B cell (primary cell): ENCODE measurements around the gene PPP2R5A. TPM values are rescaled to one million over a fixed set of nuclear protein-coding genes. Genes with fewer than 3 reads are reported as not detected.

Experiments
- ATAC-seq: fragments of 200-7000 bp; cut with Tn5 transposase; one replicate; pipeline ENCODE4 v1.10.0; 2021; ENCODE audit warnings: low read depth, mild to moderate bottlenecking, moderate number of reproducible peaks, moderate library complexity
- CTCF ChIA-PET: fragments of 350-600 bp; sonication (Branson Sonifier 250); formaldehyde crosslinking; loops from one replicate; lab custom pipeline; 2021; ENCODE audit warnings: antibody characterized with exemption, inconsistent platforms; lab: Charles Lee
- POLR2A ChIA-PET: fragments of 350-600 bp; sonication (Branson Sonifier 250); formaldehyde crosslinking; loops from one replicate; lab custom pipeline; 2021; ENCODE audit warnings: antibody characterized with exemption; lab: Charles Lee
- DNase-seq: peaks from one replicate; pipeline ENCODE4 v3.0.0; 2013
- H2AFZ ChIP-seq: 2 replicates; pipeline ENCODE4 v1.6.1; 2012; ENCODE audit warnings: mild to moderate bottlenecking, low read depth, low read length; ENCODE audit not compliant: insufficient read depth, poor library complexity, severe bottlenecking
- H3K27ac ChIP-seq, 2 donors: 1 replicate in 1 of 2; 2 replicates in 1 of 2; pipeline ENCODE4 v1.5.1; 2012 to 2013; ENCODE audit warnings: low read length in 2 of 2, mild to moderate bottlenecking in 2 of 2, moderate library complexity in 1 of 2
- H3K27me3 ChIP-seq, 4 experiments: fragments of 200-600 bp in 1 of 4; sonication (generic) in 1 of 4; replicated peaks in 1 of 4; 1 replicate in 2 of 4; 2 replicates in 2 of 4; pipeline versions ENCODE4 v1.6.1 to v1.7.0; 2013 to 2016; ENCODE audit warnings: low read length in 3 of 4, mild to moderate bottlenecking in 2 of 4, mixed read lengths in 1 of 4, moderate library complexity in 1 of 4; ENCODE audit not compliant: insufficient read depth in 4 of 4, control insufficient read depth in 3 of 4; ENCODE audit errors: control extremely low read depth in 1 of 4
- H3K36me3 ChIP-seq, 2 experiments: replicated peaks in 1 of 2; 1 replicate in 1 of 2; 2 replicates in 1 of 2; pipeline versions ENCODE4 v1.6.1 to v1.7.1; 2013; ENCODE audit warnings: low read length in 1 of 2; ENCODE audit not compliant: insufficient read depth in 2 of 2, control insufficient read depth in 1 of 2; ENCODE audit errors: control extremely low read depth in 1 of 2, extremely low read depth in 1 of 2
- H3K4me1 ChIP-seq, 2 donors: fragments of 200-600 bp in 1 of 2; sonication (generic) in 1 of 2; 1 replicate in 1 of 2; 2 replicates in 1 of 2; pipeline versions ENCODE4 v1.5.1 to v1.6.1; 2013 to 2017; ENCODE audit warnings: low read length in 2 of 2; ENCODE audit not compliant: control insufficient read depth in 2 of 2, insufficient read depth in 2 of 2
- H3K4me2 ChIP-seq: replicated peaks from 2 replicates; pipeline ENCODE3; 2012; ENCODE audit warnings: mild to moderate bottlenecking, low read depth, low read length; ENCODE audit not compliant: poor library complexity, severe bottlenecking
- H3K4me3 ChIP-seq, 5 experiments: fragments of 200-600 bp in 1 of 5; sonication (generic) in 1 of 5; 1 replicate in 3 of 5; 2 replicates in 2 of 5; pipeline versions ENCODE4 v1.5.1 to v1.7.0; 2011 to 2016; ENCODE audit warnings: low read length in 4 of 5, mild to moderate bottlenecking in 4 of 5, low read depth in 2 of 5, control low read depth in 1 of 5, moderate library complexity in 1 of 5; ENCODE audit not compliant: insufficient read depth in 1 of 5; ENCODE audit errors: control extremely low read depth in 1 of 5, extremely low read depth in 1 of 5
- H3K79me2 ChIP-seq: fragments of 200-600 bp; sonication (generic); one replicate; pipeline ENCODE4 v1.6.0; 2016; ENCODE audit warnings: low read length; ENCODE audit not compliant: control insufficient read depth, insufficient read depth
- H3K9ac ChIP-seq: fragments of 200-600 bp; sonication (generic); 2 replicates; pipeline ENCODE4 v1.6.1; 2017; ENCODE audit warnings: mild to moderate bottlenecking, low read length, moderate library complexity
- H3K9me3 ChIP-seq, 3 donors: one replicate each; pipeline versions ENCODE4 v1.6.1 to v1.7.1; 2013; ENCODE audit warnings: low read length in 2 of 3; ENCODE audit not compliant: control insufficient read depth in 2 of 3, insufficient read depth in 1 of 3; ENCODE audit errors: control extremely low read depth in 1 of 3
- H4K20me1 ChIP-seq: 2 replicates; pipeline ENCODE4 v1.6.0; 2012; ENCODE audit warnings: mild to moderate bottlenecking, low read length; ENCODE audit not compliant: insufficient read depth, control insufficient read depth, poor library complexity, severe bottlenecking
- H3K27ac Mint-ChIP-seq: one replicate; pipeline ENCODE4 v1.8.0; 2021; ENCODE audit warnings: mixed read lengths
- H3K27me3 Mint-ChIP-seq: one replicate; pipeline ENCODE4 v1.8.0; 2021; ENCODE audit warnings: mixed read lengths
- H3K4me1 Mint-ChIP-seq: one replicate; pipeline ENCODE4 v1.8.0; 2021; ENCODE audit warnings: mixed read lengths
- H3K4me3 Mint-ChIP-seq: one replicate; pipeline ENCODE4 v1.8.0; 2021; ENCODE audit warnings: mixed read lengths
- H3K9me3 Mint-ChIP-seq: one replicate; pipeline ENCODE4 v1.8.0; 2022; ENCODE audit warnings: mixed read lengths; ENCODE audit not compliant: insufficient read depth
- EZH2 ChIP-seq: IDR thresholded peaks from 2 replicates; pipeline ENCODE4 v1.6.1; 2012; ENCODE audit warnings: borderline replicate concordance, low read depth, mild to moderate bottlenecking, moderate library complexity, low read length; ENCODE audit not compliant: insufficient read depth, poor library complexity, severe bottlenecking
- WGBS: methylation state at CpG from one replicate; pipeline ENCODE4 v1.1.5; 2013; ENCODE audit warnings: missing lambda C conversion rate; ENCODE audit not compliant: insufficient coverage; 5-methylcytosine and 5-hydroxymethylcytosine counted together
- intact Hi-C: fragments of 100-400 bp; cut with micrococcal nuclease; formaldehyde crosslinking; loops from one replicate; pipeline ENCODE4 v1.10.0; 2022
- polyA plus RNA-seq: library from polyadenylated mRNA; depleted of rRNA; stranded (reverse); fragments of >200 nt; gene quantifications from 2 replicates; pipeline ENCODE4 v1.2.3, GENCODE V29; 2012
- total RNA-seq, 2 donors: library from RNA; stranded (reverse); fragments of 120-200 nt in 1 of 2; gene quantifications; 1 replicate in 1 of 2; 2 replicates in 1 of 2; pipeline versions ENCODE4 v1.2.3 to v1.2.4, GENCODE V29; 2013 to 2022
- TF ChIP-seq, protein P1 (sequence below): fragments of 200-600 bp; IDR thresholded peaks from one replicate; pipeline ENCODE4 v1.8.0; 2022; ENCODE audit warnings: antibody characterized with exemption, mild to moderate bottlenecking

The PPP2R5A gene
- total and polyA plus RNA-seq, 2 donors (not counting 1 experiment from before 2014, with no cell fraction given), result 22.4 to 43.4 TPM

DNA sequence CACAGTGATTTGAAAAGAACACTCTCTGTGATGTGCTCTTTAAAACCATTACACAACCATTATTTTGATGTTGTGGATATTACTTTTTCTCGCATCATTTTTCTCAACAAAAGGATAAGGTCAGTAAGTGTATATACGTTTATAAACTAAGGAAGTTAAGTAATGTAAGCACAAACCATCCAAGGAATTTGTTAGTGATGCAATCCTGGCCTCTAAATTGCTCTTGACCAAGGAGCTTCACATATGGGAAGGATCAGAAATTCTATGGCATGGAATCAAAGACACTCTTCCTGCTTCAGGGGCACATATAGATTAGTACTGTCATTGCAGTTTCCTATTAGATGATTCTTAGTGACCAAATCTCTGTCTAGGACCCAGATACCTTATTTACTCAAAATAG lies 3.6 kb upstream of the PPP2R5A start:
- Histone ChIP-seq H3K27ac (no peak overlapping the region), H3K36me3 (no peaks in the 10 kb centered on the region), H3K9ac (no peak overlapping the region), H3K4me3 (no peak overlapping the region), H3K27me3 (no peaks in the 10 kb centered on the region), H3K9me3 (no peaks in the 10 kb centered on the region), H4K20me1 (no peaks in the 10 kb centered on the region), H3K4me1 (peaks cover 6 to 9% of the 10 kb centered on the region in 2 donors), H2AFZ (no peak overlapping the region), H3K79me2 (peaks cover 2% of the 10 kb centered on the region), H3K4me2 (no peak overlapping the region)
- Mint-ChIP-seq H3K4me1 (peaks cover 17% of the 10 kb centered on the region), H3K27me3 (no peaks in the 10 kb centered on the region), H3K4me3 (no peak overlapping the region), H3K27ac (no peak overlapping the region), H3K9me3 (no peaks in the 10 kb centered on the region)
- CTCF ChIA-PET, result no interaction called here
- 83% methylated on average over 1 of the region's 2 CpGs for WGBS
- TF ChIP-seq EZH2, result no peak
- TF ChIP-seq, protein P1, sequence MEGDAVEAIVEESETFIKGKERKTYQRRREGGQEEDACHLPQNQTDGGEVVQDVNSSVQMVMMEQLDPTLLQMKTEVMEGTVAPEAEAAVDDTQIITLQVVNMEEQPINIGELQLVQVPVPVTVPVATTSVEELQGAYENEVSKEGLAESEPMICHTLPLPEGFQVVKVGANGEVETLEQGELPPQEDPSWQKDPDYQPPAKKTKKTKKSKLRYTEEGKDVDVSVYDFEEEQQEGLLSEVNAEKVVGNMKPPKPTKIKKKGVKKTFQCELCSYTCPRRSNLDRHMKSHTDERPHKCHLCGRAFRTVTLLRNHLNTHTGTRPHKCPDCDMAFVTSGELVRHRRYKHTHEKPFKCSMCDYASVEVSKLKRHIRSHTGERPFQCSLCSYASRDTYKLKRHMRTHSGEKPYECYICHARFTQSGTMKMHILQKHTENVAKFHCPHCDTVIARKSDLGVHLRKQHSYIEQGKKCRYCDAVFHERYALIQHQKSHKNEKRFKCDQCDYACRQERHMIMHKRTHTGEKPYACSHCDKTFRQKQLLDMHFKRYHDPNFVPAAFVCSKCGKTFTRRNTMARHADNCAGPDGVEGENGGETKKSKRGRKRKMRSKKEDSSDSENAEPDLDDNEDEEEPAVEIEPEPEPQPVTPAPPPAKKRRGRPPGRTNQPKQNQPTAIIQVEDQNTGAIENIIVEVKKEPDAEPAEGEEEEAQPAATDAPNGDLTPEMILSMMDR, result no peak
- intact Hi-C loops, result loop anchor here (10.0 kb wide), 1 partner anchor 97 kb away; no protein-coding TSS in a partner anchor
- ATAC-seq (no peak), DNase-seq (no peak)
- POLR2A ChIA-PET, result no interaction called here

DNA sequence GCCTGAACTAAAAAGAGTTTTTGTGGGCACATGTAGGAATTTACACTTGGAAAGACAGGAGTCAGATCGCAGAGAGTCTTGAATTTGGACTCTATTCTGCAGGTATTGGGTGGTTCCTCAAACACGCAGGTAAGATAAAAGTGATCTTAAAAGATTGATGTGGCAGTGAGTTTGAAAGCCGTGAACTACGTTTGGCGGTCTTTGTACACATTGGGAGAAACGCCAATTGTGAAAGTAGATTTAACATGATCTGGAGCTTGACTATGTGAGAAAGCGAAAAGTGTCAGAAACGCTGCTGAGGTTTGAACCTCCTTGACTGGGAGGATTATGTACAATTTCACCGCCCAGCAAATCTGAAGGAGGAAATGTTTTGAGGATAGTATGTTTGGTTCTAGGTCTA lies 1.5 kb upstream of the PPP2R5A start:
- DNase-seq, result peak; percentile 10
- peak overlapping the region; percentile 53 for H3K27ac Mint-ChIP-seq
- H3K4me1 Mint-ChIP-seq, result peaks cover 32% of the 10 kb centered on the region
- Histone ChIP-seq H3K79me2 (peaks cover 24% of the 10 kb centered on the region), H3K36me3 (no peaks in the 10 kb centered on the region), H3K4me3 (no peak overlapping the region), H3K4me2 (peak overlapping the region; percentile 83), H3K9ac (peak overlapping the region; percentile 73), H2AFZ (no peak overlapping the region), H3K4me1 (peaks cover 18 to 19% of the 10 kb centered on the region in 2 donors), H3K27me3 (no peaks in the 10 kb centered on the region), H4K20me1 (no peaks in the 10 kb centered on the region), H3K27ac (no peak overlapping the region), H3K9me3 (no peaks in the 10 kb centered on the region)
- no peaks in the 10 kb centered on the region for H3K9me3 Mint-ChIP-seq
- H3K4me3 Mint-ChIP-seq, result peak overlapping the region; percentile 93
- ChIA-PET POLR2A (interaction anchor here (1.3 kb wide), 1 partner anchor 248 kb away, joined by 3 read pairs; the partner anchor contains the start of genes DTL and INTS7), CTCF (interaction anchor here (1.0 to 1.1 kb wide), 2 partner anchors 213 to 603 kb away, joined by 5 to 6 read pairs; no protein-coding TSS in a partner anchor)
- no peaks in the 10 kb centered on the region for H3K27me3 Mint-ChIP-seq
- no peak for ATAC-seq
- TF ChIP-seq, protein P1, result no peak
- no peak for TF ChIP-seq EZH2
- intact Hi-C loops, result loop anchor here (1.0 to 10.0 kb wide), 5 partner anchors 99 to 1955 kb away; partner anchors contain the start of genes FLVCR1, HHAT and SLC30A1
- 93% methylated on average over 9 of the region's 9 CpGs for WGBS
